ENCODE measurements around the gene APP.

DNA sequence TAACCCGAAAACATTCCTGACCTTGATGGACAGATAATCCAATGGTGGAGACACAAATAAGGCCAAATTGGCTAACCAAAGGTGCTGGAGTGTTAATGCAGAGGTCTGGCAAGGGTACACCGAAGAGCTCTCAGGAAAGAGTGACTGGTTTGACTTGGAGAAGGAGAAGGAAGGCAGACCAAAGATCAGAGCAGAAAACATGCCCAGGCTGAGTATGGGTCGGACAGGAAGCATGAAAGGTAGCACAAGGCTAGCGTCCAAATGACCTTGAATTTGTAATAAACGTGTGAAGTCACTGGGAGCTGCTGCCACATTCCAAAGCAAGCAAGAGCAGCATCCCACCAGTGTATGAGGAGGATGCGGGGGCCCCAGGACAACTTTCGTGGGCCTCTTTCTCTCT lies 45.7 kb downstream of the APP start:
- TF ChIP-seq, protein P1, sequence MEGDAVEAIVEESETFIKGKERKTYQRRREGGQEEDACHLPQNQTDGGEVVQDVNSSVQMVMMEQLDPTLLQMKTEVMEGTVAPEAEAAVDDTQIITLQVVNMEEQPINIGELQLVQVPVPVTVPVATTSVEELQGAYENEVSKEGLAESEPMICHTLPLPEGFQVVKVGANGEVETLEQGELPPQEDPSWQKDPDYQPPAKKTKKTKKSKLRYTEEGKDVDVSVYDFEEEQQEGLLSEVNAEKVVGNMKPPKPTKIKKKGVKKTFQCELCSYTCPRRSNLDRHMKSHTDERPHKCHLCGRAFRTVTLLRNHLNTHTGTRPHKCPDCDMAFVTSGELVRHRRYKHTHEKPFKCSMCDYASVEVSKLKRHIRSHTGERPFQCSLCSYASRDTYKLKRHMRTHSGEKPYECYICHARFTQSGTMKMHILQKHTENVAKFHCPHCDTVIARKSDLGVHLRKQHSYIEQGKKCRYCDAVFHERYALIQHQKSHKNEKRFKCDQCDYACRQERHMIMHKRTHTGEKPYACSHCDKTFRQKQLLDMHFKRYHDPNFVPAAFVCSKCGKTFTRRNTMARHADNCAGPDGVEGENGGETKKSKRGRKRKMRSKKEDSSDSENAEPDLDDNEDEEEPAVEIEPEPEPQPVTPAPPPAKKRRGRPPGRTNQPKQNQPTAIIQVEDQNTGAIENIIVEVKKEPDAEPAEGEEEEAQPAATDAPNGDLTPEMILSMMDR (IDR thresholded peaks at IDR 0.05; ENCODE audit: insufficient read depth, low read length), result no peak
- no peak for TF ChIP-seq POLR2AphosphoS5 (IDR thresholded peaks at IDR 0.05; ENCODE audit: low read depth)
